GM04504 (cell line): ENCODE measurements around the gene ATF3.

Experiments used
- DNase-seq: peaks from one replicate; pipeline ENCODE4 v3.0.0-alpha.2; 2012; ENCODE audit warnings: low read depth

Gene ATF3

DNA sequence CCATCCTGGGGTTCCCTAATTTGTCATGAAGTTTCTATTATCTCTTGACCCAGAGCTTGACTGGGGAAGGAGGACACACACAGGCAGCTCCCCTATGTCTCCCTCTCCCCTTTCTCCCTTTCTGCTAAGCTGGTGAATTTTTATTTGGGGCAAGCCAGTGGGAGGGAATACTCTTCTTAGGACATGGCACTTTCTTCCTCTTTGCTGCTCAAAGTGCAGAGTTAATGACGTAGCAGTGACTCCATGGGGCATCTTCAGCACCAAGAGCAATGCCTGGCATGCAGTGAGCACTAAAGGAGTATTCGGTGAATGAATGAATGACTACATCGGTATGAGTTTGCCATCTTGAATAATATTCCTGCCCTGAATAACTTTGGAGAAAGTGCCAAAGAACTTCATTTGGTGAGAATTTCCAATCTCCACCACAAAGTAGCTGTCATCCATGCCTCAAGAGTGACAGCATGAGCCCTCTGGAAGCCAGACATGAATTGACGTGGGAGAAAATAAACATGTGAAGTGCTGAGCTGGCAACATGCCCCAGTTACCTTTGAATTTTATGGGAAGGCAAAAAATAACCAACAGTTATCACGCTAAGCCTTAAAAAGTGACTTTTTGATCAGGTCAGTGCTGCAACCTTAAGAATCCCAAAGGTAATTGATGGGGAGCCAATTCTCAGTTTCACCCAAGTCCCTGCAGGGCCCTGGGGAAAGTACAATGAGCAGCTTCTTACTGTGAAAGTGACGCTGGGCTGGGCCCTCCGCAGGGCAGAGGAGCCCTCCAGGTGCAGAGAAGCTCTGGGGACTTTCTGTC lies 22.1 kb upstream of the ATF3 start:
- DNase-seq: no peak

DNA sequence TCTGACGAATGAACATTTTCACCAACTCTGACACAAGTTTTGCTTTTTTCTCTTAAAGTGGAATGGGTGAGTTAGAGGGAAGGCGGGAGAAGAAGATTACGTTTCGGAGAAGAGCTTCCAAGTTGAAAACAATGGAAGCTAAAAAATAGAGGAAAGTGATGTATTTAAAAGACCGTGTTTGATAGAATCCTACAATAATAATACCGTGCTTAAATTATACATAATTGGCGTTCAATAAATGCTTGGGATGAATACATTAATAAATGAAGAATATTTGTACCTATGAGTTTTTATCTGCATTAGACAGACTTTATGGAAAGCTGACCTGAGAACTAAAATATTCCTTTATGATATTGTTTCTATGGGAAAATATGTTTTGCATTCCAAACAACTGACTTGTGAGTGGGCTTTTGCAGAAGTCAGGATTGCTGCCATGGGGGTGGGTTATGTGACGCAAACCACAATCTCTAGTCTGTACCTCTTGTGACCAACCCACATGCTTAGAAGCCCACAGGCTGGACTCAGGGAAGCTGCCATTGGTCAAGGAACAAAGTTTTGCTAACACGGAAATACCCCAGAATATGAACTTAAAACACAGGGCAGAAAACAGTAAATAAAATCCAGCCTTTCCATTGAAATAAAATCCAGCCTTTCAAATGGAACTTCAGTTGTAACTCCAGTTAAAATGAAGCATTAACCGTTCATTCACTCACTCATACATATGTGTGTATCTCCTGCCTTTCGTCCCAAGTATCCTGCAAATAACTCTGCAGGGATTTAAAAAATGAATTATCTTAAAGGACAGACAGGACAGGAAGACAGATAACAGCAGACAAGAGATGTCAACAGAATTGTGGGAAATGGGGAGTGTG lies 21.3 kb upstream of the ATF3 start:
- no peak for DNase-seq

DNA sequence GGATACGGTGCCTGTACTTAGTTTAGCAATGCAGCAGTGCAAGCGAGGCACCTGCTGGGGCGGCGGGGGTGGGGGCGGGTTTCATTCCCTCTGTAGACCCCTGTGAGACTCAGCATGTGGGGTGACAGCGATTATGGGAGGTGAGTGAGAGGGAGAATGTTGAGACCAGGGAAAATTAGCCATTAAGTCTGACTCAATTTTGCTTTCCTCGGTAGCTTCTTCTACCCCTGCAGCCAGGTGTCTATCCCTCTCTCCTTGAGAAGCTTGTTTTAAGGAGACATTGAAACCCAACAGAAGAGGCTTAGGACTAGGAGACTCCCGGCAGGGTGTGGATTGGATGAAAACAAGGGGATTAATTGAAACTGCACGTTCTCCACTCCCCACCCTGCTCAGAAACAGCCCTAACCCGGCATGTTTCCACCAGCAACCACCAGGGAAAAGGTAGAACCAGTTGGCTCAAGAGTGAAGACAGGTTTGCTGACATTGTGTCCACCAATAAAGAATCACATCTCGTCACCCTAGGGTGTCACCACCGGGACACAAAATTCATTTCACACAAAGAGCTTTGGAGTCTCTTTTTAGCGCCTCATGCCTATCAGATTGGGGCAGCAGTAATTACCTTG lies 20.6 kb upstream of the ATF3 start:
- DNase-seq: no peak

GRCh38 chr1:212589446-212589845 lies 19.1 kb upstream of the ATF3 start:
- DNase-seq: no peak

GRCh38 chr1:212591922-212592321 lies 16.6 kb upstream of the ATF3 start:
- DNase-seq: no peak

DNA sequence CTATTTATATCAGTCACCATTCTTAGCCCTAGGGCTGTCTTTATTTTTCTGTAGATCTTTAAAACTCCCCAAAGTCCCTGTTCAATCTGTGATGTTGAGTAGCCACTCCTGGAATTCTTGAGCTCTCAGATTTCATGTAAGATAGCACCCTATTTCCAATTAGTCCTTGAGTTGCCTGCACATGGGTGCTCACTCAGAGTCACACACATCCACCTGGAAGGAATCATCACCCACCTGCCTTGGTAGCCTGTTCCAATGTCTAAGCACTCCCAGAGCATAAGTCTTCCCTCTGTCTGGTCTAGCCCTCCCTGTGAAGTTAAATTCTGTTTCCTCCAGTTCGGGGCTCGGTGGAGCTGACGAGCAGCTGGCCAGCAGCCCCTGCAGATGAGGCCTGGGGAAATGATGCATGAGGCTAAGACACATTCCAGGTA lies 14.7 kb upstream of the ATF3 start:
- no peak for DNase-seq

GRCh38 chr1:212594640-212595039 lies 13.9 kb upstream of the ATF3 start:
- DNase-seq: no peak

- no peak for DNase-seq
These were observed 13.3 kb upstream of the ATF3 start for GRCh38 chr1:212595229-212595628.

GRCh38 chr1:212595787-212596714 lies 12.5 kb upstream of the ATF3 start:
- DNase-seq: peak; percentile 88

DNA sequence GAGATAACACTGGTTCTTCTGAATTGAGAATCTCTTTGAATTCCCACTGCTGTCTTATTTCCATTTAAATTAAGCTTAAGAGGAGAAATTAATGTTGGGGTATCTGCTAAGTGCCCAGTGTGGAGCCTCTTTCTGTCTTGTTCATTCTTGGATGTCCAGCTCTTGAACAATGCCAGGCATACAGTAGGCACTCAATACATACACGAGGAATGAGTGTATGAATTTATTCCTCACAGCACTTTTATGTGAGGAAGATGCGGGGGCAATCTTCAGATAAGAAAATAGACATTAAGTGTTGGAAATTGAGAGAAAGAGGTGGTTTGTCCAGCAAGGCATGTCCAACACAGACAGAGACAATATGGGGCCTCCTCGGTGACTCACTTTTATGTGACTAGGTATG lies 11.8 kb upstream of the ATF3 start:
- no peak for DNase-seq

DNA sequence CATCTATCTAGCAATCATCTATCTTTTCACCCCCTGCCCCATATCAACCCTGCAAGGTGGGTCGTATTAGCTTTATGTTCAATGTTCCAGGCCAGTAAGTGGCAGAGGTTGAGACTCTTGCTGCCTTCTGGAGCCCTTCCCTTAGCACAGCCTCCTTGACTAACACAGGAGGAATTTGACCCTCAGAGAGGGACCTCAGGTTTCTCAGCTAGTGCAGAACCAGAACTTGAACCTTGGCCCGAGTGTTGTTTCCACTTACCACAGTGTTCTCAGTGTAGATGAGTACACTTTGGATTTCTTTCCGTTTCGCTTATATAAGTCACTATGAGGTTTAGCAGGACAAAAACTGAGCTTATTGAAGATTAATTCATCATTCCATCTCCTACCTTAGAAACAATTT lies 11.1 kb upstream of the ATF3 start:
- DNase-seq: no peak

DNA sequence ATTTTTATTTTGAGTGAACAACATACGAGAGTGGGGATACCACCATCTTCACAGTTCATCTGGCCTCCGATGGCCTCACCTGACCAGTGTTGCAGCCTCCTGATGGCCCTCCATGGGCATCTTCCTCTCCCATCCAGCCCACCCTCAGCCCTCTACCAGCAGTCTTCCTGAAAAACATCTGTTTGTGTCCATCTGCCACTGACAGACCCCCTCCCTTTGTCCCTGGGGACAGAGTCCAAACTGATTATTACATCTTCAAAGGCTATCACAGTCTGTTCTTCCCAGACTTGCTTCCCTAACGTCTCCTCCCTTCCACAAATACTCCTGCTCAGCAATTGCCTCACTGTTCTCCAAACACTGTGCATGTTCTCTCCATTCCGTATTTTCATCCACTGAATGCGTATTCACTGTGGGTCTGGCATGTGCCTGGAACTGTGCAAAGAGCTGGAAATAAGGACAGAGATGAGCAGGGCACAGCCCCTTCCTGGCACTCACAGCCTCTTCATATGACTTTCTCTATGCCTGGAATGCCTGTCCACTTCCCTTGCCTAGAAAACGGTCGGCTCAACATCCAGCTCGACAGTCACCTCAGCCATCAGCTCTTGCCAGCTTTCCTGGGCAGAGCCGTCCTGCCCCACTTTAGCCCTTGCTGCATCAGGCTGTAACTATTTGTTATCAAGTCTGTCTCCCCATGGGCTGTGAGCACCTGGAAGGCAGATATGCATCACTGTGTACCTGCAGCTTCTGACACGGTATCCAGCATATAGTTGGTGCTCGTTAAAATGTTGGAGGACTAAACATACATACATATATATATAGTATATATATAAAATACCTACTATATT lies 8.3 kb upstream of the ATF3 start:
- no peak for DNase-seq

- no peak for DNase-seq
These were observed 7.6 kb upstream of the ATF3 start for GRCh38 chr1:212600980-212601379.

DNA sequence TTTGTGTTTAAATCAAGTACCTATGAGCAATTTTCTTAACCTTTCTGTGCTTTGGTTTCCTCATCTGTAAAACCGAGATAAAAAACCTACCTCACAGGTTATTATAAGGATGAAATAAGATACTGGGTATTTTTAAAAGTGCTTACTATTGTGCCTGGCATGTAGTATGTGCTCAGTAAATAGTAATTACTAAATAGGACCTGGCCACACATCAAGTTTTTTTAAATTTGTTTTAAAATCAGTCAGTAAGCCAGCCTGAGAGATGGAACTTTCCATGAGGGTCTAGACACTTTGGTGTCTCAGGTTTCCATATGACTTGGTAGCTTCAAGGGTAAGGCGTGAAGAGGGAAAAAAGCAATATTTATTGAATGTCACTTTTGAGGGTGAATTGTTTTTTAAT lies 7.0 kb upstream of the ATF3 start:
- DNase-seq: no peak

DNA sequence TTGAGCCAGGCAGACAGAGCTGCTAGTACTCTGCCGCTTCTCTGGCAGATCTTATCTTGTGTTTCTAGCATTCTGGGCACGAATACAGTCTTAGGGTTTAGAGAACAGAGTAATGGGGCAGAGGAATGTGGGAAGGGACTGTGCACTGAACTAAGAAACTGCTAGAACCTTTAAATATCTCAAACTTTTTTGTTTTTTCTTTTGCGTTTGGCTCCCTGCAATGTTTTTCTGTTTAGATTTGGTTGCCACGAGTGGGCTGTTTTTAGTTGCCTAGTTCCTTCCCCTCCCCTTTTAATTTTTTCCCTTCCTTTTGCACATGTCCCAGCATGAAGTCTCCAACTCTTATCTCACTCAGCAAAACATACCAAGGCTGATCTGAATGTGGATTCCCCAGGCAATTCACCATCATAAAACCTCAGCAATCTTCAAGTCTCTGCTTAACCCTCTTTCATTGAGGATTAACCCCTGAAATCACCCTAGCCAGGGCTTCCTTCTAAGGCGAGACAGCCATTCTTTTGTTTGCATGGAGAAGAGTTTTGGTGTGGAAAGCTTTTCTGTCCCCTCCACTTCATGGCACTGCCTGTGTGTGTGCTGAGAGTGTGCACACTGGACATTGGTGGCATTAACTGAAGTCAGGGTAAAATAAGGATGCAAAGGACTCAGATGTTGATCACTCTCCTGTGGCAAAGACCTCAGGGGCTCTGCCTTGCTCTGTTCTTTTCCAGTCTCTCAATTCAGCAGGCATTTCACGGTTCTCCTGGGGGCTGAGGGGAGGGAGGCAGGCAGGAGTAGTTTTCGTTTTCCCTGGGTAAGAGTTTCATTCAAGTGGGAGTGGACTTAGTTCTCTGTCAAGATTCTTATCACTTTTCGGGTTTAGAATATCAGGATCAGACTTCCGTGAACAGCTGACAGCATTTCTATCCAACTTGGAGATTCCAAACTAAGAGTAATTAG lies 2.8 kb upstream of the ATF3 start:
- DNase-seq: no peak

DNA sequence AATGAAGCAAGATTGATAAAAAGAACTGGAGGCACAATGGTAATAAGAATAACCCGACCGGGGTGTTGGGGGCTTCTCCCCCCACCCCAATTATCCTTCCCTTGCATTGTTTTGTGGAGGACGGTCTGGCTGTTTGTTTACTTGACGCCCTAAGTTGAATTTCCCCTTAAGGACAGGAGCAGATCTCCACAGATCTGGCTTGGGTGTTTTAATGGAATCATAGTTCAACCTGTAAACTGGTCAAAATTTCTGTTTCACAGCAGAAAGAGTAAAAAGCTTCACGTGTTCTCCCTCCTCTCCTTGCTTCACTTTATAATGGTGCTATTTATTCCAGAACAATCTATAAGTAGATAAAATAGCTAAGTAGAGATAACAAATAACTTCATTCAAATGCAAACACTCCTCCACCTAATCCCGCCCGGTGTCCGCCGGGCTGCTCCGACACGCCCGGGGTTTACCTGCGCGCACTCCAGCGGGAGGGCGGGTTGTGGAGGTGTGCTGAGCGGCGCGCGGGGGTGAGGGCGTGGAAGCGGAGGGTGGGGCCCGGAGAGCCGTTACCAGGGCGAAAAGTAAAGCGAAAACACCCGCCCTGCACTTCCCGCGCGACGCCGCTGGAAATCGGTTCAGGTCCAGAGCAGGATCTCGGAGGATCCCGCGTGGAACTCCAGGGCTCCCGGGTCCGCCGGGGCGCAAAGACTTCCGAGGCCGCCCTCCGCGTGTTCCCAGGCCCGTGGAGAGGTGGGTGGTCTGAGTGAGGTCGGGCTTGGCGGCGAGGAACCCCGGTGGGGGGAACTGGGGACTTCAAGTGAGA lies 2.0 kb upstream of the ATF3 start:
- no peak for DNase-seq

DNA sequence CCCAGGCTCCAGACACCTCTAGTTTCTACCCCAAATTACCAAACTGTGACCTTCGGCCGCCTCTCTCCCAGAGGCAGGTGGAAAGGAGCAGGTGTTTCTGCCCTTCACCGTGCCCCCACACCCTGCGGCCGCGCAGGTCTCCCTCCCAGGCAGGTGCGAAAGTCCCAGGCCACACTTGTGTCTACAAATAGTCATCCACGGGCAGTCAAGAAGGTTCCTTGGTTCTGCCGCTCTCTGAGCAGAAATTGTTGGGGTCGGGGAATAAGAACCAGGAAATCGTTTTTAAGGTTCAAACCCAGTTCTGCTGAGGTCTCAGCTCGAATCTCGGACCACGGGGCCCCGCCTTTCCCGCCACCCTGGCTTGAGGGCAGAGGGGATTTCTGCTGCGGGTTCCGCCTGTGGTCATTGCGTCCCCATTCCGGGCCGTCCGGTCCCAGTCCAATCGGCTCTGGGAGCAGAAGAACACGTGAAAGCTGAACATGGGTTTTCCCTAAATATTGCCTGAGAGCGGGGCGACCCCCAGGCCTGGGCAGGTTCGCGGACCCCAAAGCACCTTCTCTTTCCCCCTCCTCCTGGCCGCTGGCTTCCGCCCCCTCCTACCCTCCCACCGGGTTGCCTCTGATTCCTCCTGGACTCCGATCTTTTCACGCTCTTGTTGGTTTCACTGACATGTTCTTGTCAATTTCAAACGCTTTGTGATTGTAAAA lies 1.2 kb upstream of the ATF3 start:
- DNase-seq: no peak

GRCh38 chr1:212607913-212608391 lies 609 bp upstream of the ATF3 start:
- DNase-seq: no peak
